Measurements from ENCODE around the gene LRRK1.

The LRRK1 gene

DNA sequence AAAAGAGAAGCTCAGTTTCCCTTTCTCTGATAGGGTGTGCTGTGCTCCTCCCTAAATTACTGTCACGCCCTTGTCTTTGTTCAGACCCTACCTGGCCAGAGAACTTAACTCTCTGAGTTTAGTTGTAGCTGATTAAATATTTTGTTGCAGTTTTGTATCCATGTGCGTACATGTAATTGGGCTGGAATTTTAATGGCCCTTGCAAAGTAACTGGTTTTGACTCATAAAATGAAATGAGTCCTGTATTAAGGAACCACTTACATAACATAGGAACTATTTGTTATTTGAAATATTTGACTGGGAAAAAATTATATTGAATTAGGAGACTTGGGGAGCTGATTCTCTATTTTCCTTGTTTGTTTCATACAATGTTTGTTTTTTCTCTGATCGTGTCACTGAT is 80.2 kb downstream of the LRRK1 start:
- no peaks in the 10 kb centered on the region for H3K27me3 ChIP-seq (ENCODE audit: insufficient read depth, low read length)
- H3K4me1 ChIP-seq (ENCODE audit: insufficient read depth, low read length, severe bottlenecking): no peaks in the 10 kb centered on the region
- H3K9me3 ChIP-seq (ENCODE audit: low read length): no peaks in the 10 kb centered on the region
- no peak overlapping the region for H2AFZ ChIP-seq (ENCODE audit: low read length)
- no peak overlapping the region for H3K4me2 ChIP-seq (ENCODE audit: low read length)
- H3K4me3 ChIP-seq (ENCODE audit: low read depth, low read length, poor library complexity, severe bottlenecking): no peak overlapping the region
- no peaks in the 10 kb centered on the region for H3K79me2 ChIP-seq (ENCODE audit: insufficient read depth, low read length)
- H3K36me3 ChIP-seq (ENCODE audit: insufficient read depth, low read length): peaks cover 83% of the 10 kb centered on the region
- H4K20me1 ChIP-seq (ENCODE audit: insufficient read depth, low read length): no peaks in the 10 kb centered on the region
- H3F3A ChIP-seq (ENCODE audit: insufficient read depth, low read length): no peaks in the 10 kb centered on the region
- TF ChIP-seq, protein P1, sequence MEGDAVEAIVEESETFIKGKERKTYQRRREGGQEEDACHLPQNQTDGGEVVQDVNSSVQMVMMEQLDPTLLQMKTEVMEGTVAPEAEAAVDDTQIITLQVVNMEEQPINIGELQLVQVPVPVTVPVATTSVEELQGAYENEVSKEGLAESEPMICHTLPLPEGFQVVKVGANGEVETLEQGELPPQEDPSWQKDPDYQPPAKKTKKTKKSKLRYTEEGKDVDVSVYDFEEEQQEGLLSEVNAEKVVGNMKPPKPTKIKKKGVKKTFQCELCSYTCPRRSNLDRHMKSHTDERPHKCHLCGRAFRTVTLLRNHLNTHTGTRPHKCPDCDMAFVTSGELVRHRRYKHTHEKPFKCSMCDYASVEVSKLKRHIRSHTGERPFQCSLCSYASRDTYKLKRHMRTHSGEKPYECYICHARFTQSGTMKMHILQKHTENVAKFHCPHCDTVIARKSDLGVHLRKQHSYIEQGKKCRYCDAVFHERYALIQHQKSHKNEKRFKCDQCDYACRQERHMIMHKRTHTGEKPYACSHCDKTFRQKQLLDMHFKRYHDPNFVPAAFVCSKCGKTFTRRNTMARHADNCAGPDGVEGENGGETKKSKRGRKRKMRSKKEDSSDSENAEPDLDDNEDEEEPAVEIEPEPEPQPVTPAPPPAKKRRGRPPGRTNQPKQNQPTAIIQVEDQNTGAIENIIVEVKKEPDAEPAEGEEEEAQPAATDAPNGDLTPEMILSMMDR (IDR thresholded peaks at IDR 0.05; ENCODE audit: low read length): no peak
- no peak for TF ChIP-seq EZH2 (IDR thresholded peaks at IDR 0.05; ENCODE audit: borderline replicate concordance, low read length)
- H3K9me2 ChIP-seq (ENCODE audit: low read depth, low read length): no peaks in the 10 kb centered on the region
- H3K9ac ChIP-seq (ENCODE audit: low read length): no peak overlapping the region
- H3K27ac ChIP-seq (ENCODE audit: low read depth, low read length, poor library complexity, severe bottlenecking): no peak overlapping the region

DNA sequence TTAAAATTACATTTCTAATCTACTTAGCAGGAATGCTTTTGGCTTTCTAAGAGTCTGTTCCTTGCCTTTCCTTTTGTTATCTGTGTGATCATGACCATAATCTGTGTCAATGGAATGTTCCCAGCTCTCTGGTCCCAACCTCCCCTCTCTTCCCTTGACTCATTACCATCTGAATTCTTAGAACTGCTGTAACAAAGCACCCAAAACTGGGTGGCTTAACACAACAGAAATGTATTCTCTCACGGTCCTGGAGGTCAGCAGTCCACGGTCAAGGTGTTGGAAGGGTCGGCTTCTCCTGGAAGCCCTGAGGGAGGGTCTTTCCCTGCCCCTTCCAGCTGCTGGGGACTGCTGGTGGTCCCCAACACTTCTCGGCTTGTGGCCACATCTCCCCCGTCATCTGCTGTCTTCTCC is 81.1 kb downstream of the LRRK1 start:
- H3K4me1 ChIP-seq (ENCODE audit: insufficient read depth, low read length, severe bottlenecking): no peaks in the 10 kb centered on the region
- H3K27ac ChIP-seq (ENCODE audit: low read depth, low read length, poor library complexity, severe bottlenecking): no peak overlapping the region
- no peaks in the 10 kb centered on the region for H3K79me2 ChIP-seq (ENCODE audit: insufficient read depth, low read length)
- no peak overlapping the region for H2AFZ ChIP-seq (ENCODE audit: low read length)
- H3K9ac ChIP-seq (ENCODE audit: low read length): no peak overlapping the region
- H3F3A ChIP-seq (ENCODE audit: insufficient read depth, low read length): no peaks in the 10 kb centered on the region
- H3K4me2 ChIP-seq (ENCODE audit: low read length): no peak overlapping the region
- H3K9me2 ChIP-seq (ENCODE audit: low read depth, low read length): no peaks in the 10 kb centered on the region
- peaks cover 83% of the 10 kb centered on the region for H3K36me3 ChIP-seq (ENCODE audit: insufficient read depth, low read length)
- no peaks in the 10 kb centered on the region for H3K9me3 ChIP-seq (ENCODE audit: low read length)
- no peak overlapping the region for H3K4me3 ChIP-seq (ENCODE audit: low read depth, low read length, poor library complexity, severe bottlenecking)
- no peaks in the 10 kb centered on the region for H3K27me3 ChIP-seq (ENCODE audit: insufficient read depth, low read length)
- TF ChIP-seq, protein P1 (IDR thresholded peaks at IDR 0.05; ENCODE audit: low read length): no peak
- TF ChIP-seq EZH2 (IDR thresholded peaks at IDR 0.05; ENCODE audit: borderline replicate concordance, low read length): no peak
- no peaks in the 10 kb centered on the region for H4K20me1 ChIP-seq (ENCODE audit: insufficient read depth, low read length)

DNA sequence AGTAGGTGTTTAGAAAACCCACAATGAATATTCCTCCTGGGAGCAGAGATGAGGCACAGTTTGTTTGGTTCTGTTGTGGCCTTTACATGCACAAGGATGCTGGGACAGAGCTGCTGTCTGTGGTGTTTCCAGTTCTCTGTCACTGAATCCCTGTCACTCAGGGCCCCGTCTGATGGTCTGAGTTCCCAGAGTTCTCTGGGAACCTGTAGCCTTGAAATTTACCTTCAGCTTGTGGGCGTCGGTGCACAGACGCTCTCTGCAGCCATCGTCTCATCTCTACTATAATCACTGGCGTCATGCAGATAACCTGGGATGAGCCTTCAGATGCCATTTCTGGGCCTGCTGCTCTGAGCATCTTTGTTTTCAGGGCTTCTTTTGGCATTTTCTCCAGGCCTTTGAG is 81.9 kb downstream of the LRRK1 start:
- H4K20me1 ChIP-seq (ENCODE audit: insufficient read depth, low read length): no peaks in the 10 kb centered on the region
- H3K79me2 ChIP-seq (ENCODE audit: insufficient read depth, low read length): no peaks in the 10 kb centered on the region
- H3K4me2 ChIP-seq (ENCODE audit: low read length): no peak overlapping the region
- no peaks in the 10 kb centered on the region for H3K9me2 ChIP-seq (ENCODE audit: low read depth, low read length)
- no peak overlapping the region for H2AFZ ChIP-seq (ENCODE audit: low read length)
- TF ChIP-seq EZH2 (IDR thresholded peaks at IDR 0.05; ENCODE audit: borderline replicate concordance, low read length): no peak
- TF ChIP-seq, protein P1 (IDR thresholded peaks at IDR 0.05; ENCODE audit: low read length): no peak
- no peaks in the 10 kb centered on the region for H3K27me3 ChIP-seq (ENCODE audit: insufficient read depth, low read length)
- no peaks in the 10 kb centered on the region for H3K9me3 ChIP-seq (ENCODE audit: low read length)
- peaks cover 81% of the 10 kb centered on the region for H3K36me3 ChIP-seq (ENCODE audit: insufficient read depth, low read length)
- no peak overlapping the region for H3K27ac ChIP-seq (ENCODE audit: low read depth, low read length, poor library complexity, severe bottlenecking)
- no peaks in the 10 kb centered on the region for H3K4me1 ChIP-seq (ENCODE audit: insufficient read depth, low read length, severe bottlenecking)
- H3F3A ChIP-seq (ENCODE audit: insufficient read depth, low read length): no peaks in the 10 kb centered on the region
- H3K4me3 ChIP-seq (ENCODE audit: low read depth, low read length, poor library complexity, severe bottlenecking): no peak overlapping the region
- no peak overlapping the region for H3K9ac ChIP-seq (ENCODE audit: low read length)
